Measurements from ENCODE around the gene STPG1.
A peak's percentile ranks its signal among the peaks of the same experiment; 100 is the strongest.
"Not testable (repeated sequence)": the region's sequence is repeated elsewhere in the genome, so short reads cannot be mapped to it uniquely, and the experiment has no call there.

Gene STPG1
- 0.81 to 5.4 (median 3.6) reads per million in 18 experiments for total RNA-seq

GRCh38 chr1:24413350-24414163 is at the start of gene STPG1:
Gene STPG1, minus strand, starts transcription at chr1:24413782. Its CDS starts 12,394 bp downstream, at chr1:24401388.
- DNase-seq: peak; percentile 92 to 98

GRCh38 chr1:24462128-24462527 is 48.5 kb upstream of the STPG1 start:
- DNase-seq: not testable (repeated sequence)

GRCh38 chr1:24459551-24460266 is 46.1 kb upstream of the STPG1 start:
- no peak for DNase-seq

GRCh38 chr1:24457866-24458265 is 44.3 kb upstream of the STPG1 start:
- DNase-seq: no peak

GRCh38 chr1:24455272-24455671 is 41.7 kb upstream of the STPG1 start:
- no peak for DNase-seq

- DNase-seq: peak in 1 of 2 donors; percentile 48
Measured at GRCh38 chr1:24454673-24455072, 41.1 kb upstream of the STPG1 start.

GRCh38 chr1:24452922-24453485 is 39.4 kb upstream of the STPG1 start:
- no peak for DNase-seq

GRCh38 chr1:24451746-24452145 is 38.2 kb upstream of the STPG1 start:
- DNase-seq: no peak

GRCh38 chr1:24450857-24451397 is 37.3 kb upstream of the STPG1 start:
- DNase-seq: no peak

GRCh38 chr1:24450316-24450715 is 36.7 kb upstream of the STPG1 start:
- no peak for DNase-seq

GRCh38 chr1:24446446-24446845 is 32.9 kb upstream of the STPG1 start:
- not testable (repeated sequence) for DNase-seq

GRCh38 chr1:24443241-24443656 is 29.7 kb upstream of the STPG1 start:
- no peak for DNase-seq

GRCh38 chr1:24442764-24443163 is 29.2 kb upstream of the STPG1 start:
- no peak for DNase-seq

GRCh38 chr1:24441996-24442668 is 28.6 kb upstream of the STPG1 start:
- no peak for DNase-seq

GRCh38 chr1:24441480-24441879 is 27.9 kb upstream of the STPG1 start:
- no peak for DNase-seq

GRCh38 chr1:24440436-24440835 is 26.9 kb upstream of the STPG1 start:
- DNase-seq: no peak

GRCh38 chr1:24438423-24438901 is 24.9 kb upstream of the STPG1 start:
- no peak for DNase-seq

GRCh38 chr1:24437631-24438396 is 24.2 kb upstream of the STPG1 start:
- no peak for DNase-seq

GRCh38 chr1:24435782-24436365 is 22.3 kb upstream of the STPG1 start:
- DNase-seq: no peak

- DNase-seq: no peak
Measured at GRCh38 chr1:24427545-24427862, 13.9 kb upstream of the STPG1 start.

GRCh38 chr1:24426744-24427544 is 13.4 kb upstream of the STPG1 start:
- DNase-seq: no peak
